Measurements from ENCODE around the gene DDX4. TPM values are rescaled to one million over a fixed set of nuclear protein-coding genes. Genes with fewer than 3 reads are reported as not detected.

The DDX4 gene
- total RNA-seq, 4 donors from 2014 or later, result not detected

- ATAC-seq (ENCODE audit: low FRiP score), result no peak
- TF ChIP-seq, protein P1, sequence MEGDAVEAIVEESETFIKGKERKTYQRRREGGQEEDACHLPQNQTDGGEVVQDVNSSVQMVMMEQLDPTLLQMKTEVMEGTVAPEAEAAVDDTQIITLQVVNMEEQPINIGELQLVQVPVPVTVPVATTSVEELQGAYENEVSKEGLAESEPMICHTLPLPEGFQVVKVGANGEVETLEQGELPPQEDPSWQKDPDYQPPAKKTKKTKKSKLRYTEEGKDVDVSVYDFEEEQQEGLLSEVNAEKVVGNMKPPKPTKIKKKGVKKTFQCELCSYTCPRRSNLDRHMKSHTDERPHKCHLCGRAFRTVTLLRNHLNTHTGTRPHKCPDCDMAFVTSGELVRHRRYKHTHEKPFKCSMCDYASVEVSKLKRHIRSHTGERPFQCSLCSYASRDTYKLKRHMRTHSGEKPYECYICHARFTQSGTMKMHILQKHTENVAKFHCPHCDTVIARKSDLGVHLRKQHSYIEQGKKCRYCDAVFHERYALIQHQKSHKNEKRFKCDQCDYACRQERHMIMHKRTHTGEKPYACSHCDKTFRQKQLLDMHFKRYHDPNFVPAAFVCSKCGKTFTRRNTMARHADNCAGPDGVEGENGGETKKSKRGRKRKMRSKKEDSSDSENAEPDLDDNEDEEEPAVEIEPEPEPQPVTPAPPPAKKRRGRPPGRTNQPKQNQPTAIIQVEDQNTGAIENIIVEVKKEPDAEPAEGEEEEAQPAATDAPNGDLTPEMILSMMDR (IDR thresholded peaks at IDR 0.05), result no peak
- no peak for DNase-seq (ENCODE audit: low spot score)
Measured at GRCh38 chr5:55700745-55701144, 37.1 kb upstream of the DDX4 start.

DNA sequence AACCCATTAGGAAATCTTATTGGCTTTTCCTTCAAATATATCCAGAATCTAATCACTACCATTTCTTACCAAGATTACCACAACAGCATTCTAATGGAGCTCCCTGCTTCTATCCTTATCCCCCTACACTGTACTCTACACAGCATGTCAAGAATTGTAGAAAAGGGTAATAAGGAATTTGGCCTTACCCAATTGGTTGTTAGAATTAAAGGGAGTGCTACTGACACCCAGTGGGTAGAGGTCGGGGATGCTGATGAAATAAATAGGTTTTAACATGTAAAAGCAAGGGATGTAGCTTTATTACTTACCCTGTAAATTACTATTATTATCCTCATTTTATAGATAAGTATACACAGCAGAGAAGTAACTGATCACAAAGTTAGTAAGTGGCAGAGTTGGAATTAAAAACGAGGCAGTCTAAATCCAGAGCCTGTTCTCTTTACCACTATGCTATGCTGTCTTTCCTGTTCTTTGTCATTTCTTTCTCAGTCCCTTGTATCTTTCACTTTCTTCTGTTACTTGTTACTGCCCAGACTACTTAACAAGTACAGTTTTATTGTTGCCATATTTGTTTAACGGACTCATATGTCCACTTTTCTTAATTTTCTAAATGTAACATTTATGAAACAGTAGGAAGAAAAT, 36.3 kb upstream of the DDX4 start:
- ATAC-seq (ENCODE audit: low FRiP score) (no peak), DNase-seq (ENCODE audit: low spot score) (no peak)
- TF ChIP-seq, protein P1 (IDR thresholded peaks at IDR 0.05), result no peak

GRCh38 chr5:55702598-55703345, 35.1 kb upstream of the DDX4 start:
- TF ChIP-seq, protein P1 (IDR thresholded peaks at IDR 0.05), result no peak
- ATAC-seq (ENCODE audit: low FRiP score) (no peak), DNase-seq (ENCODE audit: low spot score) (no peak)

GRCh38 chr5:55706230-55706629, 31.6 kb upstream of the DDX4 start:
- TF ChIP-seq, protein P1 (IDR thresholded peaks at IDR 0.05), result no peak
- DNase-seq (ENCODE audit: low spot score), result no peak
- ATAC-seq (ENCODE audit: low FRiP score), result no peak

DNA sequence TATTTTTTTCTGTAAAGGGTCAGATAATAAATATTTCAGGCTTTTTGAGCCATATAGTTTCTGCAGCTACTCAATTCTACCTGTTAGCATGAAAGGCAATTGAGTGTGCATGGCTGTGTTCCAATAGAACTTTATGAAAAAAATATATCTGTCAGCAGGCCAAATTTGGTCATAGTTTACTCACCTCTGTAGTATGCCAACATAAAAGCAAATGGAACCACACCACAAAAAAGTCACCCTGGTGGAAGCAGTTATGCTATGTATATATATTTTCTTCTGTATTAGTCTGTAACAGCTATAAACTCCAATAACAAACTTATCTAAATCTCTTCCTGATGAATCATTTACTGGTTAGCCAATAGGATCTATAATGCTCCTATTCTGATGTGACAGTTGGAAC, 29.1 kb upstream of the DDX4 start:
- ATAC-seq (ENCODE audit: low FRiP score), result no peak

DNA sequence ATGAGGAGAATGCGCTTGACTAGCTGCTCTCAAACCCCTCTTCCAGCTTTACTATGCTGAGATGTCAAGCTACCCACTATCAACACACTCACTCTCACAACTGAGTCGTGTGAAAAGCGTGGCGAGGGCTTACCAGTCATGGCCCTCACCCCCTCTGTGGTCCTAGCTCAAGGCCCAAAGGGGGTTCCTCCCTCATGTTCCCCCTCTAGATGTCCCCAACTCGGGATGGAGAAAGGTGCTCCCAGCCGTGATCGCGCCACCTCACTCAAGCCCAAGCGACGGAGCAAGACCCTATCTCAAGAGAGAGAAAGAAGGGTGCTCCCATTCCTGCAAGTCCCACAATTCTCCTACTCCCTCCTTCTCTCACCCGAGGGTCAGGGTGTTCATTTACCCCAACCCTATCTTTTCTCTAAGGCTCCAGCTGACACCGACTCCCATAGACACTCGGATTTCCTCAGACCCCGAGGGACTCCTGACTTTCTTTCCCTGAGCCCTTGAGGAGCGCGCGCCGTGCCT, 26.3 kb upstream of the DDX4 start:
- no peak for DNase-seq (ENCODE audit: low spot score)
- TF ChIP-seq, protein P1 (IDR thresholded peaks at IDR 0.05), result no peak
- ATAC-seq (ENCODE audit: low FRiP score), result no peak

More for the DNA sequence above, 29.1 kb upstream of the DDX4 start:
- DNase-seq (ENCODE audit: low spot score), result no peak
- TF ChIP-seq, protein P1 (IDR thresholded peaks at IDR 0.05), result no peak
